CD4-positive, alpha-beta T cell (primary cell): Measurements from ENCODE around the gene PKHD1. TPM values are rescaled to one million over a fixed set of nuclear protein-coding genes. Genes with fewer than 3 reads are reported as not detected.

ENCODE experiments used
- ATAC-seq: fragments of 200-7000 bp; cut with Tn5 transposase; one replicate; pipeline ENCODE4 v1.10.0; 2022; ENCODE audit warnings: mild to moderate bottlenecking; ENCODE audit not compliant: poor library complexity
- CTCF ChIA-PET: fragments of 350-600 bp; sonication (Branson Sonifier 250); formaldehyde crosslinking; loops from one replicate; lab custom pipeline; 2021; ENCODE audit warnings: antibody characterized with exemption, inconsistent platforms; lab: Charles Lee
- POLR2A ChIA-PET: fragments of 350-600 bp; sonication (Branson Sonifier 250); formaldehyde crosslinking; loops from one replicate; lab custom pipeline; 2021; ENCODE audit warnings: antibody characterized with exemption, inconsistent platforms; lab: Charles Lee
- DNase-seq, 14 experiments: peaks; one replicate each; pipeline ENCODE4 v3.0.0-alpha.2; 2013 to 2020; ENCODE audit warnings: mixed read lengths in 2 of 14
- H3K27ac ChIP-seq, 2 donors: one replicate each; pipeline versions ENCODE4 v1.5.1 to v1.7.0; 2013; ENCODE audit warnings: low read length in 2 of 2, low read depth in 1 of 2, mild to moderate bottlenecking in 1 of 2
- H3K27me3 ChIP-seq, 2 experiments: 1 replicate in 1 of 2; 2 replicates in 1 of 2; pipeline versions ENCODE4 v1.6.1 to v1.7.0; 2013; ENCODE audit warnings: low read length in 2 of 2, control low read depth in 1 of 2, mild to moderate bottlenecking in 1 of 2, moderate library complexity in 1 of 2; ENCODE audit not compliant: insufficient read depth in 2 of 2, control insufficient read depth in 1 of 2
- H3K36me3 ChIP-seq: one replicate; pipeline ENCODE4 v1.6.1; 2013; ENCODE audit warnings: low read length, control low read depth; ENCODE audit not compliant: insufficient read depth
- H3K4me1 ChIP-seq: one replicate; pipeline ENCODE4 v1.6.1; 2013; ENCODE audit warnings: low read length, control low read depth; ENCODE audit not compliant: insufficient read depth
- H3K4me3 ChIP-seq: one replicate; pipeline ENCODE4 v1.5.1; 2013; ENCODE audit warnings: mild to moderate bottlenecking, low read length, moderate library complexity
- H3K9me3 ChIP-seq, 2 experiments: 1 replicate in 1 of 2; 2 replicates in 1 of 2; pipeline versions ENCODE4 v1.6.1 to v1.7.0; 2013; ENCODE audit warnings: low read length in 2 of 2, mild to moderate bottlenecking in 2 of 2, control low read depth in 1 of 2, moderate library complexity in 1 of 2; ENCODE audit not compliant: control insufficient read depth in 1 of 2, insufficient read depth in 1 of 2
- H3K27ac Mint-ChIP-seq: one replicate; pipeline ENCODE4 v1.8.0; 2020; ENCODE audit warnings: mixed read lengths
- H3K27me3 Mint-ChIP-seq: one replicate; pipeline ENCODE4 v1.8.0; 2021; ENCODE audit warnings: mixed read lengths
- H3K36me3 Mint-ChIP-seq: one replicate; pipeline ENCODE4 v1.8.0; 2021; ENCODE audit warnings: low read depth, mixed read lengths
- H3K4me1 Mint-ChIP-seq: one replicate; pipeline ENCODE4 v1.8.0; 2021; ENCODE audit warnings: low read depth, mixed read lengths
- H3K4me3 Mint-ChIP-seq: one replicate; pipeline ENCODE4 v1.8.0; 2020; ENCODE audit warnings: mild to moderate bottlenecking, mixed read lengths
- H3K9me3 Mint-ChIP-seq: one replicate; pipeline ENCODE4 v1.8.0; 2020; ENCODE audit warnings: mixed read lengths
- intact Hi-C, 2 experiments: fragments of 100-400 bp; cut with DNase I in 1 of 2; cut with micrococcal nuclease in 1 of 2; formaldehyde crosslinking; loops; one replicate each; pipeline versions ENCODE4 v1.15.1 to v1.9.0; 2023 to 2025; cut with DNase I, micrococcal nuclease
- total RNA-seq, 174 experiments: library from RNA in 2 of 174; stranded (reverse) in 2 of 174; gene quantifications; one replicate each; pipeline ENCODE4 v1.2.3 and lab custom pipeline; 2021 to 2026
- TF ChIP-seq, protein P1 (sequence below): fragments of 200-600 bp; IDR thresholded peaks from one replicate; pipeline ENCODE4 v1.8.0; 2022; ENCODE audit warnings: antibody characterized with exemption, mild to moderate bottlenecking

PKHD1 gene
- total RNA-seq, 2 experiments from 2014 or later: 0.03 TPM; not detected in 1

DNA sequence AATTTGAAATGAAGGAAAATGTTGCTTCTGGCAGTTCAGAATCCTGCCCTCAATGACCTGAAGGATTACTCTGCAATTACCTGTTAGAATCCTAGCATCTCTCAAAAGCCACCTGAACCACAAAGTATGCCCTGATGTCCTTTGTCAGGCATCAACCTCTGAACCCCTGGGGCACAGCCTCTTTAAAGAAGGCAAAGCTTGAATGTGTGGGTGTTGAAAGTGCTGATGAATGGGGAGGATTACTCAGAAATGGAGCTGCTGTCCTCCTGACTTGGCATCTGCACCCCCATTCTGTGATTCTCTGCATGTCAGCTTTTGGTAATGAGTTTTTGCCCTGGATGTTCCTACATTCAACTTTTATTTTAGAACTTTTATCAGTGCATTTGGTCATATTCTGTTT lies 179.2 kb downstream of the PKHD1 start:
- Histone ChIP-seq H3K36me3 (no peaks in the 10 kb centered on the region), H3K27ac (no peak overlapping the region), H3K27me3 (no peaks in the 10 kb centered on the region), H3K9me3 (no peaks in the 10 kb centered on the region), H3K4me1 (no peaks in the 10 kb centered on the region), H3K4me3 (no peak overlapping the region)
- no peaks in the 10 kb centered on the region for H3K9me3 Mint-ChIP-seq
- ChIA-PET POLR2A (no interaction called here), CTCF (no interaction called here)
- ATAC-seq (no peak), DNase-seq (no peak)
- no peaks in the 10 kb centered on the region for H3K36me3 Mint-ChIP-seq
- TF ChIP-seq, protein P1, sequence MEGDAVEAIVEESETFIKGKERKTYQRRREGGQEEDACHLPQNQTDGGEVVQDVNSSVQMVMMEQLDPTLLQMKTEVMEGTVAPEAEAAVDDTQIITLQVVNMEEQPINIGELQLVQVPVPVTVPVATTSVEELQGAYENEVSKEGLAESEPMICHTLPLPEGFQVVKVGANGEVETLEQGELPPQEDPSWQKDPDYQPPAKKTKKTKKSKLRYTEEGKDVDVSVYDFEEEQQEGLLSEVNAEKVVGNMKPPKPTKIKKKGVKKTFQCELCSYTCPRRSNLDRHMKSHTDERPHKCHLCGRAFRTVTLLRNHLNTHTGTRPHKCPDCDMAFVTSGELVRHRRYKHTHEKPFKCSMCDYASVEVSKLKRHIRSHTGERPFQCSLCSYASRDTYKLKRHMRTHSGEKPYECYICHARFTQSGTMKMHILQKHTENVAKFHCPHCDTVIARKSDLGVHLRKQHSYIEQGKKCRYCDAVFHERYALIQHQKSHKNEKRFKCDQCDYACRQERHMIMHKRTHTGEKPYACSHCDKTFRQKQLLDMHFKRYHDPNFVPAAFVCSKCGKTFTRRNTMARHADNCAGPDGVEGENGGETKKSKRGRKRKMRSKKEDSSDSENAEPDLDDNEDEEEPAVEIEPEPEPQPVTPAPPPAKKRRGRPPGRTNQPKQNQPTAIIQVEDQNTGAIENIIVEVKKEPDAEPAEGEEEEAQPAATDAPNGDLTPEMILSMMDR: no peak
- H3K27me3 Mint-ChIP-seq: peaks cover 9% of the 10 kb centered on the region
- H3K4me1 Mint-ChIP-seq: no peaks in the 10 kb centered on the region
- no peak overlapping the region for H3K27ac Mint-ChIP-seq
- H3K4me3 Mint-ChIP-seq: no peak overlapping the region
- intact Hi-C loops: no loop called here

DNA sequence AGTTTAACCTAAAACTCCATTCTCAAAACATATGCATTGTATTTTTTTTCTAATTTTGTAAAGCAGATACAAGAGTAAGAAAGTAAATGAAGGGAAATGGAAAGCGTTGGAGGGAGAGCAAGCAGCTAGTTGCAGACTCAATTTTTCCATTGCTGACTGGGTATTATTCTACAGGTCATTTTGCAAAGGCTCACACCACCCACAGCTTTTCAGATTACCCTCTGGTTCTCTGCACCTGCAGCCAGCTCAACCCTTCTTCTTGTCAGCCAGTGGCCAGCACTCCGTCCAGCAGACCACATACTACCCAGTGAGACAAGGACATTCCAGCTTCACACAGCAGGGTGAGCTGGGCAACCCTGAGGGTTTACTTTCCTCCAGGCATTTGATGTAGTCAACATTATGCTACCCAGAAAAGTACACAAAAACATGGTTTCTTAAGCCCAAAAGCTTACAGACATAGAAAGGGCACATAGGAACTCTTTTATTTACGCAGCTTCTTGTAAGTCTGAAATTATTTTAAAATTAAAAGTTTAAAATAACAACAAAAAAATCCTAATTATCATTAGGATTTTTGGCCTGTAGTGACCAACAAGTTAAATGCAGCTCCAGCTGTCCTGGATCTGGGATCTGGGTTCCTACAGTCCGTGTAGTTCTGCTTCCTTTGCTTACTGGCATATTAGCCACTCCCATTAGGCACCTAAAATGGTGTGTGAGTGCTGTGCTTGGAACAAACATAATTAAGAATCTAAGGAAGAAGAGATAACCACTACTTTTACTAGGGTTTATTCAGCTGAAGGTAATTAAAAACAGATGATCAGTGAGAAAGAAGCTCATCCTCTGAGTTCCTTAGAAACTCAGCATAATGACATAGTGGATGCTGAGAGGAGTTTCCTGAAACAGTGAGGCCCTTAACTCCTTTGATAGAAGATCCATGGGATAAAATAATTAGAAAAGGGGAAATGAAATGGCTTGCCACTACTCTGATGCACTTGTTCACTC lies 185.3 kb downstream of the PKHD1 start:
- no peak overlapping the region for H3K4me3 Mint-ChIP-seq
- no peaks in the 10 kb centered on the region for H3K4me1 Mint-ChIP-seq
- CTCF ChIA-PET: no interaction called here
- DNase-seq (no peak), ATAC-seq (no peak)
- no peak overlapping the region for H3K27ac Mint-ChIP-seq
- H3K27me3 ChIP-seq: no peaks in the 10 kb centered on the region
- H3K36me3 Mint-ChIP-seq: no peaks in the 10 kb centered on the region
- no peaks in the 10 kb centered on the region for H3K4me1 ChIP-seq
- H3K9me3 ChIP-seq: no peaks in the 10 kb centered on the region
- H3K27ac ChIP-seq: no peak overlapping the region
- TF ChIP-seq, protein P1: no peak
- no peak overlapping the region for H3K4me3 ChIP-seq
- H3K27me3 Mint-ChIP-seq: no peaks in the 10 kb centered on the region
- POLR2A ChIA-PET: no interaction called here
- H3K9me3 Mint-ChIP-seq: no peaks in the 10 kb centered on the region
- intact Hi-C loops: no loop called here
- no peaks in the 10 kb centered on the region for H3K36me3 ChIP-seq

DNA sequence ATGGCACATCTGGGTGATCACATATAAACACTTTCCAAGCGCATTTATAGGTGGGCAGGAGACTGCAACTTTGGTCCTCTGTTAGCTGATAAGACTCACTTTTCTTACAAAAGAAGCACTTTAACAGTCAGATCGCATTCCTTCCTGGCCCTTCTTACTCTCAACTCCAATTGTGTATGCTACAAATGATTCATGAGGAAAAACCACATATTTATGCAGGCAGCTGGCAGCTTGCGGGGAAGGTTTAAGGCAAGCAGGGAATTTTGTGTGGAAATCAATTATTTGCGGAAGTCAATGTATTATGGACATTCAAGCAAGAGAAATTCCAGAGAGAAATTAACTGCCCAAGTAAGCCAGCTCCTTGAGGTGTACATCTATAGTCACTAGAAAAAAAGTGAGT lies 194.0 kb downstream of the PKHD1 start:
- POLR2A ChIA-PET: no interaction called here
- Histone ChIP-seq H3K27me3 (no peaks in the 10 kb centered on the region), H3K36me3 (no peaks in the 10 kb centered on the region), H3K4me3 (no peak overlapping the region), H3K9me3 (no peaks in the 10 kb centered on the region), H3K4me1 (no peaks in the 10 kb centered on the region), H3K27ac (no peak overlapping the region)
- CTCF ChIA-PET: no interaction called here
- TF ChIP-seq, protein P1: no peak
- Mint-ChIP-seq H3K4me1 (no peaks in the 10 kb centered on the region), H3K9me3 (no peaks in the 10 kb centered on the region), H3K27ac (no peak overlapping the region), H3K4me3 (no peak overlapping the region), H3K27me3 (no peaks in the 10 kb centered on the region), H3K36me3 (no peaks in the 10 kb centered on the region)
- intact Hi-C loops: no loop called here
- ATAC-seq (no peak), DNase-seq (no peak)
